SK-N-SH (cell line): ENCODE measurements around the gene CATSPER3. TPM values are rescaled to one million over a fixed set of nuclear protein-coding genes. Genes with fewer than 3 reads are reported as not detected.

Experiments
- CTCF ChIA-PET: fragments of 300-600, 350-600 bp; formaldehyde crosslinking; extraction: SDS; loops from one replicate; lab custom pipeline; 2021; lab: Yijun Ruan, JAX
- POLR2A ChIA-PET: fragments of 350-600 bp; sonication (Branson Sonifier 250); formaldehyde crosslinking; extraction: SDS; loops from one replicate; lab custom pipeline; 2020; ENCODE audit warnings: antibody characterized with exemption, inconsistent platforms; lab: Yijun Ruan, JAX
- DNase-seq: peaks from one replicate; pipeline ENCODE4 v3.0.0; 2012
- H2AFZ ChIP-seq: fragments of 200-600 bp; sonication (generic); 2 replicates; pipeline ENCODE4 v1.8.1; 2016; ENCODE audit warnings: antibody characterized with exemption, mild to moderate bottlenecking, low read depth
- H3F3A ChIP-seq: fragments of 200-600 bp; sonication (generic); replicated peaks from 2 replicates; pipeline ENCODE3; 2016; ENCODE audit warnings: antibody characterized with exemption, mild to moderate bottlenecking; ENCODE audit not compliant: insufficient read depth
- H3K27ac ChIP-seq, 2 experiments: fragments of 200-500 bp in 1 of 2; fragments of 200-600 bp in 1 of 2; sonication (Bioruptor generic) in 1 of 2; sonication (generic), shearing (Covaris generic) in 1 of 2; 2 replicates each; pipeline versions ENCODE4 v1.5.1 to v1.6.1; 2014 to 2016; ENCODE audit warnings: low read depth in 2 of 2, inconsistent platforms in 1 of 2, low read length in 1 of 2, mild to moderate bottlenecking in 1 of 2, mixed read lengths in 1 of 2
- H3K27me3 ChIP-seq: fragments of 200-600 bp; sonication (generic), shearing (Covaris generic); 2 replicates; pipeline ENCODE4 v1.6.1; 2016; ENCODE audit warnings: mixed run types; ENCODE audit not compliant: insufficient read depth
- H3K36me3 ChIP-seq, 2 experiments: fragments of 200-500 bp in 1 of 2; fragments of 200-600 bp in 1 of 2; sonication (Bioruptor generic) in 1 of 2; sonication (generic) in 1 of 2; replicated peaks in 1 of 2; 2 replicates each; pipeline versions ENCODE3 to v1.5.1; 2014 to 2016; ENCODE audit warnings: low read length in 1 of 2, mild to moderate bottlenecking in 1 of 2; ENCODE audit not compliant: insufficient read depth in 2 of 2, control insufficient read depth in 1 of 2
- H3K4me1 ChIP-seq, 2 experiments: fragments of 200-500 bp in 1 of 2; fragments of 200-600 bp in 1 of 2; sonication (Bioruptor generic) in 1 of 2; sonication (generic), shearing (Covaris generic) in 1 of 2; 2 replicates each; pipeline versions ENCODE4 v1.5.1 to v1.6.1; 2014 to 2016; ENCODE audit warnings: low read depth in 1 of 2, low read length in 1 of 2, mixed run types in 1 of 2; ENCODE audit not compliant: insufficient read depth in 2 of 2, control insufficient read depth in 1 of 2
- H3K4me2 ChIP-seq: fragments of 200-600 bp; sonication (generic), shearing (Covaris generic); 2 replicates; pipeline ENCODE4 v1.6.1; 2017; ENCODE audit warnings: mixed run types
- H3K4me3 ChIP-seq, 2 experiments: fragments of 200-500 bp in 1 of 2; fragments of 200-600 bp in 1 of 2; sonication (Bioruptor generic) in 1 of 2; sonication (generic), shearing (Covaris generic) in 1 of 2; 2 replicates each; pipeline versions ENCODE4 v1.5.1 to v1.8.1; 2014 to 2016; ENCODE audit warnings: low read depth in 2 of 2, inconsistent platforms in 1 of 2, low read length in 1 of 2, mild to moderate bottlenecking in 1 of 2, mixed read lengths in 1 of 2, moderate library complexity in 1 of 2
- H3K79me2 ChIP-seq: fragments of 200-600 bp; sonication (generic); 2 replicates; pipeline ENCODE4 v1.8.1; 2017; ENCODE audit warnings: mild to moderate bottlenecking; ENCODE audit not compliant: insufficient read depth
- H3K9ac ChIP-seq: fragments of 200-600 bp; sonication (generic); 2 replicates; pipeline ENCODE4 v1.6.1; 2017; ENCODE audit warnings: mixed run types
- H3K9me2 ChIP-seq: fragments of 200-600 bp; sonication (generic); 2 replicates; pipeline ENCODE4 v1.6.1; 2017; ENCODE audit warnings: mixed run types
- H3K9me3 ChIP-seq: fragments of 200-600 bp; sonication (generic); 2 replicates; pipeline ENCODE4 v1.6.1; 2017; ENCODE audit warnings: mixed run types, mild to moderate bottlenecking, moderate library complexity
- H4K20me1 ChIP-seq: fragments of 200-600 bp; sonication (generic); 2 replicates; pipeline ENCODE4 v1.6.1; 2017; ENCODE audit warnings: mild to moderate bottlenecking, mixed run types; ENCODE audit not compliant: insufficient read depth
- CHD2 ChIP-seq: fragments of 150-350 bp; IDR thresholded peaks from 2 replicates; pipeline ENCODE4 v1.6.1; 2018; ENCODE audit warnings: low read length; ENCODE audit not compliant: partially characterized antibody
- ELF1 ChIP-seq: IDR thresholded peaks from 2 replicates; pipeline ENCODE4 v1.4.0; 2012
- EP300 ChIP-seq, 2 experiments: IDR thresholded peaks; 2 replicates each; pipeline versions ENCODE4 v1.4.0 to v1.6.1; 2012; ENCODE audit warnings: borderline replicate concordance in 1 of 2, low read depth in 1 of 2, low read length in 1 of 2
- GATA2 ChIP-seq: sonication (generic); formaldehyde crosslinking; IDR thresholded peaks from 2 replicates; pipeline ENCODE4 v1.5.0; 2020; ENCODE audit warnings: mild to moderate bottlenecking, missing genetic modification reagents
- IRF3 ChIP-seq: fragments of 150-350 bp; IDR thresholded peaks from 2 replicates; pipeline ENCODE4 v1.6.1; 2016; ENCODE audit warnings: mild to moderate bottlenecking, low read depth, low read length
- MEF2A ChIP-seq: IDR thresholded peaks from 2 replicates; pipeline ENCODE4 v1.4.0; 2012; ENCODE audit warnings: low read depth, borderline replicate concordance
- PBX3 ChIP-seq: IDR thresholded peaks from 2 replicates; pipeline ENCODE4; 2012
- POLR2AphosphoS5 ChIP-seq: IDR thresholded peaks from 2 replicates; pipeline ENCODE4 v1.6.1; 2012; ENCODE audit warnings: low read depth, low read length
- RAD21 ChIP-seq: IDR thresholded peaks from 2 replicates; pipeline ENCODE4 v1.6.1; 2012; ENCODE audit warnings: mild to moderate bottlenecking, low read length
- RCOR1 ChIP-seq: fragments of 150-350 bp; IDR thresholded peaks from 2 replicates; pipeline ENCODE4 v1.6.1; 2017; ENCODE audit warnings: antibody characterized with exemption, low read length
- RXRA ChIP-seq: IDR thresholded peaks from 2 replicates; pipeline ENCODE4 v1.4.0; 2012; ENCODE audit warnings: low read depth, mild to moderate bottlenecking, borderline replicate concordance
- SIN3A ChIP-seq: IDR thresholded peaks from 2 replicates; pipeline ENCODE4 v1.6.1; 2012; ENCODE audit warnings: low read depth, mild to moderate bottlenecking, low read length, moderate library complexity, borderline replicate concordance
- TAF1 ChIP-seq: IDR thresholded peaks from 2 replicates; pipeline ENCODE4 v1.6.1; 2012; ENCODE audit warnings: low read depth, mild to moderate bottlenecking, low read length, moderate library complexity, borderline replicate concordance
- TCF12 ChIP-seq: IDR thresholded peaks from 2 replicates; pipeline ENCODE4 v1.4.0; 2012
- USF2 ChIP-seq: fragments of 150-350 bp; IDR thresholded peaks from 2 replicates; pipeline ENCODE4 v1.6.1; 2017; ENCODE audit warnings: antibody characterized with exemption, low read length, low read depth, borderline replicate concordance
- WGBS: methylation state at CpG from one replicate; pipeline ENCODE4 v1.1.6; 2017; ENCODE audit warnings: low lambda C conversion rate; 5-methylcytosine and 5-hydroxymethylcytosine counted together
- polyA plus RNA-seq, 3 experiments: library from polyadenylated mRNA; depleted of rRNA; stranded (reverse); fragments of >200 nt; gene quantifications; 2 replicates each; pipeline ENCODE4 v1.2.3, GENCODE V29; 2012
- TF ChIP-seq, protein P1 (sequence below): fragments of 200-600 bp; sonication (generic); IDR thresholded peaks from 2 replicates; pipeline ENCODE4 v1.6.1; 2017; ENCODE audit warnings: antibody characterized with exemption, mild to moderate bottlenecking, moderate library complexity

The CATSPER3 gene
- polyA plus RNA-seq, 1 of the 3 experiments (the other 2 are of a cell fraction), result 0.26 TPM

DNA sequence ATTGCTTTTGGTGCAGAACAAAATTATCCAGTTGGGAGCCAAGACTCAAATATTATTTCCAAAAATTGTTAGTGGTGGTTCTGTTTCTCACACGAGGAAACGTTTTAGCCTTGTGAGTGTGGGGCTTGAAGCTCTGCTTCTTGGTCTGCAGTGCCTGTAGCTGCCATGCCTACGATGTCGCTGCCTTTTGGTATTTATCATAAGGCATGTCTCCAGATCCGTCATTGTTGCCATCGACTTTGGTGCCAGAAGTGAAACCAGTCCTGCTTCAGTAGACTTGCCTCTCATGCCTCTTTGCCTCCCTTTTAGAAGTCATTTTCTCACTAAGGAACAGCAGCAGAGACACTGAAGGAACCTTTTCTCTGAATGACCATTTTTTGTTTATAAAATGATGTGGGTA lies 29.7 kb upstream of the CATSPER3 start:
- Histone ChIP-seq H3K4me3 (no peak overlapping the region), H3K9me3 (no peaks in the 10 kb centered on the region), H3K4me1 (peaks cover 0 to 20% of the 10 kb centered on the region in 2 experiments; a peak in 2 of 4 replicates), H2AFZ (no peak overlapping the region), H3F3A (no peaks in the 10 kb centered on the region), H3K4me2 (0 out of 2 replicates have a peak overlapping the region, but pooled peaks have one; percentile 10), H3K9me2 (no peaks in the 10 kb centered on the region), H3K27ac (peak overlapping the region in 1 of 2 experiments; percentile 92; a peak in 3 of 4 replicates), H3K36me3 (peaks cover 9 to 10% of the 10 kb centered on the region in 2 experiments), H3K79me2 (no peaks in the 10 kb centered on the region), H3K27me3 (no peaks in the 10 kb centered on the region), H4K20me1 (no peaks in the 10 kb centered on the region), H3K9ac (no peak overlapping the region)
- DNase-seq, result peak; percentile 24
- POLR2A ChIA-PET, result no interaction called here
- CTCF ChIA-PET, result interaction anchor here (1.0 to 2.4 kb wide), 5 partner anchors 8 to 274 kb away, joined by 3 to 9 read pairs (median 5); partner anchors contain the start of gene PCBD2
- TF ChIP-seq IRF3 (no peak), GATA2 (no peak), TAF1 (no peak), RCOR1 (no peak), USF2 (no peak), SIN3A (no peak), ELF1 (no peak), POLR2AphosphoS5 (no peak), RAD21 (no peak), EP300 (IDR thresholded peaks at IDR 0.05; ENCODE audit: borderline replicate concordance in 1 of 2, low read depth in 1 of 2, low read length in 1 of 2) (no peak), MEF2A (no peak), PBX3 (no peak), RXRA (no peak), TCF12 (no peak), CHD2 (no peak)
- TF ChIP-seq, protein P1, sequence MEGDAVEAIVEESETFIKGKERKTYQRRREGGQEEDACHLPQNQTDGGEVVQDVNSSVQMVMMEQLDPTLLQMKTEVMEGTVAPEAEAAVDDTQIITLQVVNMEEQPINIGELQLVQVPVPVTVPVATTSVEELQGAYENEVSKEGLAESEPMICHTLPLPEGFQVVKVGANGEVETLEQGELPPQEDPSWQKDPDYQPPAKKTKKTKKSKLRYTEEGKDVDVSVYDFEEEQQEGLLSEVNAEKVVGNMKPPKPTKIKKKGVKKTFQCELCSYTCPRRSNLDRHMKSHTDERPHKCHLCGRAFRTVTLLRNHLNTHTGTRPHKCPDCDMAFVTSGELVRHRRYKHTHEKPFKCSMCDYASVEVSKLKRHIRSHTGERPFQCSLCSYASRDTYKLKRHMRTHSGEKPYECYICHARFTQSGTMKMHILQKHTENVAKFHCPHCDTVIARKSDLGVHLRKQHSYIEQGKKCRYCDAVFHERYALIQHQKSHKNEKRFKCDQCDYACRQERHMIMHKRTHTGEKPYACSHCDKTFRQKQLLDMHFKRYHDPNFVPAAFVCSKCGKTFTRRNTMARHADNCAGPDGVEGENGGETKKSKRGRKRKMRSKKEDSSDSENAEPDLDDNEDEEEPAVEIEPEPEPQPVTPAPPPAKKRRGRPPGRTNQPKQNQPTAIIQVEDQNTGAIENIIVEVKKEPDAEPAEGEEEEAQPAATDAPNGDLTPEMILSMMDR, result no peak
- WGBS, result 55% methylated on average over 6 of the region's 6 CpGs
